Suppressor macrophage treated with lipopolysaccharide for 1 hour (primary cell): Measurements from ENCODE around the gene SLC36A1.
A peak's percentile ranks its signal among the peaks of the same experiment; 100 is the strongest.
"Not testable (repeated sequence)": the region's sequence is repeated elsewhere in the genome, so short reads cannot be mapped to it uniquely, and the experiment has no call there.

Experiments
- DNase-seq, 3 donors: peaks; one replicate each; pipeline ENCODE4 v3.0.0-alpha.2; 2020 to 2022

SLC36A1 gene

GRCh38 chr5:151487544-151487943, 40.1 kb downstream of the SLC36A1 start:
- DNase-seq, result no peak

GRCh38 chr5:151490627-151491026, 43.2 kb downstream of the SLC36A1 start:
- peak in 2 of 3 donors; percentile 20 to 29 for DNase-seq

- no peak for DNase-seq
Measured at GRCh38 chr5:151491062-151491461, 43.7 kb downstream of the SLC36A1 start.

- peak; percentile 77 to 82 (median 81) for DNase-seq
Measured at GRCh38 chr5:151492729-151493128, 45.3 kb downstream of the SLC36A1 start.

GRCh38 chr5:151493665-151494064, 46.3 kb downstream of the SLC36A1 start:
- peak in 2 of 3 donors; percentile 15 to 38 for DNase-seq

- DNase-seq, result peak in 1 of 3 donors; percentile 11
Measured at GRCh38 chr5:151495320-151495719, 47.9 kb downstream of the SLC36A1 start.

GRCh38 chr5:151496041-151496484, 48.7 kb downstream of the SLC36A1 start:
- peak; percentile 52 to 65 (median 52) for DNase-seq

GRCh38 chr5:151497391-151498002, 50.1 kb downstream of the SLC36A1 start:
- peak in 2 of 3 donors; percentile 34 to 44 for DNase-seq

GRCh38 chr5:151498395-151499155, 51.2 kb downstream of the SLC36A1 start:
- DNase-seq, result no peak

GRCh38 chr5:151499501-151500035, 52.2 kb downstream of the SLC36A1 start:
- DNase-seq, result peak in 1 of 3 donors; percentile 35

GRCh38 chr5:151504006-151504405, 56.6 kb downstream of the SLC36A1 start:
- DNase-seq, result peak in 2 of 3 donors; percentile 38 to 44

- DNase-seq, result not testable (repeated sequence)
Measured at GRCh38 chr5:151508308-151508707, 60.9 kb downstream of the SLC36A1 start.

GRCh38 chr5:151509231-151509630, 61.8 kb downstream of the SLC36A1 start:
- DNase-seq, result no peak

- DNase-seq, result no peak
Measured at GRCh38 chr5:151509836-151510235, 62.4 kb downstream of the SLC36A1 start.

- no peak for DNase-seq
Measured at GRCh38 chr5:151517122-151517920, 69.9 kb downstream of the SLC36A1 start.

- DNase-seq, result no peak
Measured at GRCh38 chr5:151520294-151520693, 72.9 kb downstream of the SLC36A1 start.

GRCh38 chr5:151522226-151522625, 74.8 kb downstream of the SLC36A1 start:
- peak; percentile 78 to 86 (median 84) for DNase-seq

GRCh38 chr5:151523335-151523734, 75.9 kb downstream of the SLC36A1 start:
- peak; percentile 72 to 74 (median 74) for DNase-seq

GRCh38 chr5:151528153-151528552, 80.8 kb downstream of the SLC36A1 start:
- DNase-seq, result no peak

GRCh38 chr5:151528996-151529395, 81.6 kb downstream of the SLC36A1 start:
- DNase-seq, result no peak

GRCh38 chr5:151531581-151531980, 84.2 kb downstream of the SLC36A1 start:
- DNase-seq, result no peak

GRCh38 chr5:151532416-151532815, 85.0 kb downstream of the SLC36A1 start:
- DNase-seq, result no peak

- DNase-seq, result no peak
Measured at GRCh38 chr5:151534350-151534749, 86.9 kb downstream of the SLC36A1 start.
